Central memory CD4-positive, alpha-beta T cell (primary cell): ENCODE data around the gene CNTN2.
A peak's percentile ranks its signal among the peaks of the same experiment; 100 is the strongest.

Experiments used
- DNase-seq: peaks from one replicate; pipeline ENCODE4 v3.0.0; 2022

Gene CNTN2

DNA sequence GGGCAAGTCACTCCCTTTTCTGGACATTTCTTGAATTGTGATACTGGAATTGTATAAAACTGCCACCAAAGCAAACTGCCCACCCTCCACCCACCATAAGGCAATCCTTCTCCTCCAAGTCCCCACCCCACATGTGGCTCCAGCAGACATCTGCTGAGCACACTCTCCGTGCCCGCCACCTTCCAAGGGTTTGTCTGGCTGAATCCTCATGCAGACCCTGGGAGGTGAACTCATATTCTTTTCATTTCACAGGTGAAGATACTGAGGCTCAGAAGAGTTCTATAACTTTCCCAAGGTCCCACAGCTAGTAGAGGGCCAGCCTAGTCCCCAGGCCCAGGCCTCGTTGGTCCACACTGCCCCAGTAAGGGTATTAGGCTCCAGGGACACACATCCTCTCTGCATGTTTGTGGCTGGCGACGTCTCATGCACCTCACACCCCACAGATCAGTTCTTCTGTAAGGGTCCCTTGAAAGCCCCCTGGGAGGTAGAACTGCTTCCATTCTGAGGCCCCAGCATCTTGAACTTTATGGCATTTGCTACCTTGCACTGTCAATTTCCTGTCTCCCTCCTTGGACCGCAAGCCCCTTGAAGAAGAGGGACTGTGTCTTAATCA is 14.1 kb downstream of the CNTN2 start:
- no peak for DNase-seq

GRCh38 chr1:205057808-205058575 is 15.0 kb downstream of the CNTN2 start:
- no peak for DNase-seq

DNA sequence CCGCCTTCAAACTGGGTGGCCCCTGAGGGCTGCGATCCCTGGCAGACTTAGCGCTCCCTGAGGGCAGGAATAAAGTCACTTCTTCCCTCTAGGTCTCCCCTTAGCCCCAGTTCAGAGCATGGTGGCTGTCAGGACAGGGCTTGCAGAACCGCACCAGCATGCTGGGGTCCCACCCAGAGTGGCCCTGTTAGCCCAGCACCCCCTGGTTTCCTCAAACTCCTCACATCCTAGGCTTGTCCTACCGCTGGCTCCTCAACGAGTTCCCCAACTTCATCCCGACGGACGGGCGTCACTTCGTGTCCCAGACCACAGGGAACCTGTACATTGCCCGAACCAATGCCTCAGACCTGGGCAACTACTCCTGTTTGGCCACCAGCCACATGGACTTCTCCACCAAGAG is 15.8 kb downstream of the CNTN2 start:
- no peak for DNase-seq

GRCh38 chr1:205059660-205060059 is 16.6 kb downstream of the CNTN2 start:
- no peak for DNase-seq

- DNase-seq = no peak
Measured at GRCh38 chr1:205060746-205061145, 17.7 kb downstream of the CNTN2 start.

DNA sequence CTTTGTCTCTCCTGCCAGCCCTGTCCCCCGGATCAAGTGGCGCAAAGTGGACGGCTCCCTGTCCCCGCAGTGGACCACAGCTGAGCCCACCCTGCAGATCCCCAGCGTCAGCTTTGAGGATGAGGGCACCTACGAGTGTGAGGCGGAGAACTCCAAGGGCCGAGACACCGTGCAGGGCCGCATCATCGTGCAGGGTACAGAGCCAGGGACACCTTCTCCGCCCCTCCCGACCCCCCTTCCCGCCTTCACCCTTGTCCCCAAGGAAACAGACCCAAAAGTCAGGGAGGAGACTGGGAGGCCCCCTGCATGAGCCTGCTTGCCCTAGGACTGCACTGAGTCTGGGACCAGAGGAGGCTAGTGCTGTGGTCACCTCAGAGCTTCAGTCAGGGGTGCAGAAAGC is 18.2 kb downstream of the CNTN2 start:
- no peak for DNase-seq

DNA sequence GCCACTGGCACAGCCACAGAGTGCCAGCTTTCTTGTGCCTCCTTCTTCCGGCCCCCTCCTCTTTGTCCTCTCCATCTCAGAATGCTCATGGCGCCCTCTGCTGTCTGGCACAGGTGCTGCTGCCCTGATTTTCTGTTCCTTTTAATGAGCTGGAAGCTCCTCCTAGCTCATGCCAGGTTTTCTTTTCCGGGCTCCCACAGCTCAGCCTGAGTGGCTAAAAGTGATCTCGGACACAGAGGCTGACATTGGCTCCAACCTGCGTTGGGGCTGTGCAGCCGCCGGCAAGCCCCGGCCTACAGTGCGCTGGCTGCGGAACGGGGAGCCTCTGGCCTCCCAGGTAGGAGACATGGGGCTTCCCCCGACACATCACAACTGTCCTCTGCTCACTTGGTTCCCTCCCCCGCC is 18.7 kb downstream of the CNTN2 start:
- peak; percentile 49 for DNase-seq

GRCh38 chr1:205062319-205062718 is 19.3 kb downstream of the CNTN2 start:
- no peak for DNase-seq

DNA sequence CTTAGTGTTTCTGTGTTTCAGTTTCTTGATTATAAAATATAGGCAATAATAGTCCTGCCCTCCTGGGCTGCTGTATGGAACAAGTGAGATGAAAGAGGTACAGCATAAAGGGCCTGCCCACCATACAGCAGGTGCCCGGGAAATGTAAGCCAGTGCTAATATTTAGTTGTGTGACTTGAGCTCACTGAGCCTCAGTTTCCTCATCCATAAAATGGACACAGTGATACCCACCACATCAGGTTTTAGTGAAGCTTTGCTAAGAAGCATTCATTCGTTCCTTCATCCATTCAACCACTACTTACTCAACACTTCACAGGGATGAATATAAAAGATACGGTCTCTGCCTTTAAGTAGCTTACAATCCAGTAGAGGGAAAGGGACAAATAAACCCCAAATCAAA is 19.9 kb downstream of the CNTN2 start:
- DNase-seq = no peak

DNA sequence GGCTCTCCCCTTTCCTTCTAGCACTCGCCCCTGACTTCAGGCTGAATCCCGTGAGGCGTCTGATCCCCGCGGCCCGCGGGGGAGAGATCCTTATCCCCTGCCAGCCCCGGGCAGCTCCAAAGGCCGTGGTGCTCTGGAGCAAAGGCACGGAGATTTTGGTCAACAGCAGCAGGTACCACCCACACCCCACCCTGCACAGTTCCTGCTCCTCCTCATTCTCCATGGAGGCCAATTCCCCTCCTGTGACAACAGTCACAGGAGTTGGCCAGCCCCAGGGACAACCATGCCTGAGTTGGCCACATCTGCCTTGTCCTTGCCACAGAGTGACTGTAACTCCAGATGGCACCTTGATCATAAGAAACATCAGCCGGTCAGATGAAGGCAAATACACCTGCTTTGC is 21.3 kb downstream of the CNTN2 start:
- DNase-seq = no peak

GRCh38 chr1:205064741-205065316 is 21.8 kb downstream of the CNTN2 start:
- DNase-seq = no peak

- DNase-seq = no peak
Measured at GRCh38 chr1:205065666-205066065, 22.7 kb downstream of the CNTN2 start.

DNA sequence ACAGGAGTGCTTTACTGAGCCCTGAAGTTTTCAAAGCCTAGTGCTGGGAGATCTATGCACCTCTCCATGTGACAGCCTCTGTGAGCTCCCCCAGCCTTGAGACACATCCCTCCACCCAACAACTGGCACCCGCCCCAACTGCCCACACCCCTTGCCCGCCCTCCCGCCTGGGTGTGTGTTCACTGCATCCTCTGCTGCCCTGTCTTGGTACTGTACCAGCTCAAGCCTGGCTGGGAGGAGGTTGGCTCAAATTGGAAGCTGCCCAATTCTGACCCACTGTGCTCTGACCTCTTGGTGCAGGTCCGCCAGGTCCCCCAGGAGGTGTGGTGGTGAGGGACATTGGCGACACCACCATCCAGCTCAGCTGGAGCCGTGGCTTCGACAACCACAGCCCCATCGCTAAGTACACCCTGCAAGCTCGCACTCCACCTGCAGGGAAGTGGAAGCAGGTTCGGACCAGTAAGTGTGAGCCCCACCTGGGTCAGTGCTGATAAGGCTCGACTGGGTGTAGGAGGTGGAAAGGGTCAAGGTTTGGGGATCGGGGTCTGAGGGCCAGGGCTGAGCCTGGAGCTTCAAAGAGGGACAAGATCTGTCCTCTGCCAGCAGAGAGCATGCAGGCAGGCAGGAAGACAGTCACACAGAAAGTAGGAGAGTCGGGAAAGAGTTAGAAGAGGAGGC is 23.3 kb downstream of the CNTN2 start:
- no peak for DNase-seq

GRCh38 chr1:205067031-205067430 is 24.0 kb downstream of the CNTN2 start:
- DNase-seq = no peak

DNA sequence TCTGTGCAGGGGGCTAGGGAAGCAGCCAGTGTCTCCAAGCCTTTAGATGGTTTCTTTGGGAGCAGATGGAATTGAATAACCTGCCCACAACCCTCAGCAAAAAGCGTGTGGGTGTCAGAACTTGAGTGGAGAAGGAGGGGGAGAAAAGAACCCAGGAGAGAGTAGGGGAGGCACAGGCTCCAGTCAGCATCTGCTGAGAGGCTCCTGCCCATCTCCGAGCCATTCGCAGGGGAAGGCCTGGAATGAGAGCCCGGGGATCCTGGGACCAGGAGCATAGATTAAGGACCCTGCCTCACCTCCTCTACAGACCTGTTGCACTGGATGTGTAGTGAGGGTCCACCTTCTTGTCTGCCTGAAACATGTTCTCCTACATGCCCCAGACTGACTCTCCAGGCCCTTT is 25.0 kb downstream of the CNTN2 start:
- no peak for DNase-seq

GRCh38 chr1:205068457-205069040 is 25.5 kb downstream of the CNTN2 start:
- DNase-seq = no peak

- DNase-seq = no peak
Measured at GRCh38 chr1:205069371-205070125, 26.5 kb downstream of the CNTN2 start.

- no peak for DNase-seq
Measured at GRCh38 chr1:205071028-205071409, 28.0 kb downstream of the CNTN2 start.

GRCh38 chr1:205071801-205072200 is 28.8 kb downstream of the CNTN2 start:
- no peak for DNase-seq

GRCh38 chr1:205072286-205072685 is 29.3 kb downstream of the CNTN2 start:
- no peak for DNase-seq

- no peak for DNase-seq
Measured at GRCh38 chr1:205072881-205073280, 29.9 kb downstream of the CNTN2 start.

DNA sequence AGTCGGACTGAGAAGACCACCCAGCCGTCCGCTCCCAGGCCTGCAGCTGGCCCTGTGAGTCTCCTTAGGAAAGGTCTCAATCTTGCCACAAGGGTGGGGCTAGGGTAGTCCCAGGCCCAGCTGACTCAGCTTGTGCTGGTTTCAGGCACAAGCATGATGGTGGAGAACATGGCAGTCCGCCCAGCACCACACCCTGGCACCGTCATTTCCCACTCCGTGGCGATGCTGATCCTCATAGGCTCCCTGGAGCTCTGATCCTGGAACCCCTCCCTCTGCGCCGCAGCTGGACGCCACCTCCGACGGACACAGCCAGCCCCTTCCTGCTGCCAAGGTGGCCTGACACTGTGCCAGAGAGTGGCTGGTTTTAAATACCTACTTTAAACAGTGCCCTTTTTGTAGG is 30.5 kb downstream of the CNTN2 start:
- DNase-seq = no peak

DNA sequence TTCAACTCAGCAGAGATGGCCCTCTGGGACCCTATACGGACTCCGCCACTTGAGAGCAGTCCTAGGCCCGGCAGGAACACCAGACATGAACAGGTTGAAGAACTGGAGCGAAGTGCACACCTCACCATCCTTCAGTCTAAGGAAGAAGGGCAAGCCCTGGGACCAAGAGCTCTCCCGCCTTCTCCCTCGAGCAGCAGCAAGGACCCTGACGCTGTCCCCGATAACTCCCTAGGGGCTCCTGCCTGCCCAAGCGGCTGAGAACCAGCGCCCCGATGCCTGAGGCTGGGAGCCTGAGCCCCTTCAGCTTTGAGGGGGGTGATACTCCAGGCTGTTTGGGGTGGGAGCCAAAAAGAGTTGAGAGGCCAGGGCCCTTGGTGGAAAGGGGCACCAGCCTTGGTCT is 31.1 kb downstream of the CNTN2 start:
- DNase-seq = no peak
